CD4-positive, alpha-beta T cell (primary cell): ENCODE results near the gene ONECUT2. TPM values are rescaled to one million over a fixed set of nuclear protein-coding genes. Genes with fewer than 3 reads are reported as not detected.

ENCODE experiments used
- ATAC-seq: fragments of 200-7000 bp; cut with Tn5 transposase; one replicate; pipeline ENCODE4 v1.10.0; 2022; ENCODE audit warnings: mild to moderate bottlenecking; ENCODE audit not compliant: poor library complexity
- CTCF ChIA-PET: fragments of 350-600 bp; sonication (Branson Sonifier 250); formaldehyde crosslinking; loops from one replicate; lab custom pipeline; 2021; ENCODE audit warnings: antibody characterized with exemption, inconsistent platforms; lab: Charles Lee
- POLR2A ChIA-PET: fragments of 350-600 bp; sonication (Branson Sonifier 250); formaldehyde crosslinking; loops from one replicate; lab custom pipeline; 2021; ENCODE audit warnings: antibody characterized with exemption, inconsistent platforms; lab: Charles Lee
- DNase-seq, 14 experiments: peaks; one replicate each; pipeline ENCODE4 v3.0.0-alpha.2; 2013 to 2020; ENCODE audit warnings: mixed read lengths in 2 of 14
- H3K27ac ChIP-seq, 2 donors: one replicate each; pipeline versions ENCODE4 v1.5.1 to v1.7.0; 2013; ENCODE audit warnings: low read length in 2 of 2, low read depth in 1 of 2, mild to moderate bottlenecking in 1 of 2
- H3K27me3 ChIP-seq, 2 experiments: 1 replicate in 1 of 2; 2 replicates in 1 of 2; pipeline versions ENCODE4 v1.6.1 to v1.7.0; 2013; ENCODE audit warnings: low read length in 2 of 2, control low read depth in 1 of 2, mild to moderate bottlenecking in 1 of 2, moderate library complexity in 1 of 2; ENCODE audit not compliant: insufficient read depth in 2 of 2, control insufficient read depth in 1 of 2
- H3K36me3 ChIP-seq: one replicate; pipeline ENCODE4 v1.6.1; 2013; ENCODE audit warnings: low read length, control low read depth; ENCODE audit not compliant: insufficient read depth
- H3K4me1 ChIP-seq: one replicate; pipeline ENCODE4 v1.6.1; 2013; ENCODE audit warnings: low read length, control low read depth; ENCODE audit not compliant: insufficient read depth
- H3K4me3 ChIP-seq: one replicate; pipeline ENCODE4 v1.5.1; 2013; ENCODE audit warnings: mild to moderate bottlenecking, low read length, moderate library complexity
- H3K9me3 ChIP-seq, 2 experiments: 1 replicate in 1 of 2; 2 replicates in 1 of 2; pipeline versions ENCODE4 v1.6.1 to v1.7.0; 2013; ENCODE audit warnings: low read length in 2 of 2, mild to moderate bottlenecking in 2 of 2, control low read depth in 1 of 2, moderate library complexity in 1 of 2; ENCODE audit not compliant: control insufficient read depth in 1 of 2, insufficient read depth in 1 of 2
- H3K27ac Mint-ChIP-seq: one replicate; pipeline ENCODE4 v1.8.0; 2020; ENCODE audit warnings: mixed read lengths
- H3K27me3 Mint-ChIP-seq: one replicate; pipeline ENCODE4 v1.8.0; 2021; ENCODE audit warnings: mixed read lengths
- H3K36me3 Mint-ChIP-seq: one replicate; pipeline ENCODE4 v1.8.0; 2021; ENCODE audit warnings: low read depth, mixed read lengths
- H3K4me1 Mint-ChIP-seq: one replicate; pipeline ENCODE4 v1.8.0; 2021; ENCODE audit warnings: low read depth, mixed read lengths
- H3K4me3 Mint-ChIP-seq: one replicate; pipeline ENCODE4 v1.8.0; 2020; ENCODE audit warnings: mild to moderate bottlenecking, mixed read lengths
- H3K9me3 Mint-ChIP-seq: one replicate; pipeline ENCODE4 v1.8.0; 2020; ENCODE audit warnings: mixed read lengths
- CTCF ChIP-seq: fragments of 200-600 bp; IDR thresholded peaks from one replicate; pipeline ENCODE4 v1.8.0; 2022; ENCODE audit warnings: antibody characterized with exemption, mild to moderate bottlenecking
- intact Hi-C, 2 experiments: fragments of 100-400 bp; cut with DNase I in 1 of 2; cut with micrococcal nuclease in 1 of 2; formaldehyde crosslinking; loops; one replicate each; pipeline versions ENCODE4 v1.15.1 to v1.9.0; 2023 to 2025; cut with DNase I, micrococcal nuclease
- total RNA-seq, 174 experiments: library from RNA in 2 of 174; stranded (reverse) in 2 of 174; gene quantifications; one replicate each; pipeline ENCODE4 v1.2.3 and lab custom pipeline; 2021 to 2026

The ONECUT2 gene
- total RNA-seq, 2 experiments from 2014 or later, result not detected

GRCh38 chr18:57438743-57439608 lies 3.8 kb downstream of the ONECUT2 start:
- peaks cover 46% of the 10 kb centered on the region for H3K4me1 Mint-ChIP-seq
- peaks cover 80 to 90% of the 10 kb centered on the region in 2 experiments for H3K27me3 ChIP-seq
- H3K9me3 Mint-ChIP-seq, result no peaks in the 10 kb centered on the region
- no peaks in the 10 kb centered on the region for H3K36me3 ChIP-seq
- H3K4me3 ChIP-seq, result no peak overlapping the region
- peaks cover 0 to 67% of the 10 kb centered on the region in 2 experiments for H3K9me3 ChIP-seq
- intact Hi-C loops, result no loop called here
- DNase-seq, result no peak
- H3K36me3 Mint-ChIP-seq, result no peaks in the 10 kb centered on the region
- CTCF ChIA-PET, result no interaction called here
- no peak overlapping the region for H3K27ac ChIP-seq
- H3K27ac Mint-ChIP-seq, result no peak overlapping the region
- POLR2A ChIA-PET, result no interaction called here
- ATAC-seq, result no peak
- no peak for TF ChIP-seq CTCF
- peak overlapping the region; percentile 66 for H3K4me3 Mint-ChIP-seq
- peaks cover 37% of the 10 kb centered on the region for H3K4me1 ChIP-seq
- H3K27me3 Mint-ChIP-seq, result peaks cover 89% of the 10 kb centered on the region

- Mint-ChIP-seq H3K9me3 (no peaks in the 10 kb centered on the region), H3K27ac (no peak overlapping the region), H3K36me3 (no peaks in the 10 kb centered on the region), H3K4me3 (peak overlapping the region; percentile 15), H3K27me3 (peaks cover 89% of the 10 kb centered on the region), H3K4me1 (peaks cover 40% of the 10 kb centered on the region)
- CTCF ChIA-PET, result no interaction called here
- Histone ChIP-seq H3K4me1 (peaks cover 33% of the 10 kb centered on the region), H3K27me3 (peaks cover 80 to 86% of the 10 kb centered on the region in 2 experiments), H3K36me3 (no peaks in the 10 kb centered on the region), H3K9me3 (peaks cover 0 to 65% of the 10 kb centered on the region in 2 experiments), H3K27ac (no peak overlapping the region), H3K4me3 (no peak overlapping the region)
- TF ChIP-seq CTCF, result no peak
- intact Hi-C loops, result no loop called here
- DNase-seq (no peak), ATAC-seq (no peak)
- POLR2A ChIA-PET, result no interaction called here
These were observed 4.4 kb downstream of the ONECUT2 start for GRCh38 chr18:57439609-57439968.

- Histone ChIP-seq H3K27ac (no peak overlapping the region), H3K9me3 (peaks cover 0 to 62% of the 10 kb centered on the region in 2 experiments), H3K36me3 (no peaks in the 10 kb centered on the region), H3K4me3 (no peak overlapping the region), H3K27me3 (peaks cover 80 to 85% of the 10 kb centered on the region in 2 experiments), H3K4me1 (peaks cover 29% of the 10 kb centered on the region)
- Mint-ChIP-seq H3K4me3 (peak overlapping the region; percentile 15), H3K27ac (no peak overlapping the region), H3K4me1 (peaks cover 37% of the 10 kb centered on the region), H3K9me3 (no peaks in the 10 kb centered on the region), H3K27me3 (peaks cover 89% of the 10 kb centered on the region), H3K36me3 (no peaks in the 10 kb centered on the region)
- POLR2A ChIA-PET, result no interaction called here
- TF ChIP-seq CTCF, result no peak
- DNase-seq (no peak), ATAC-seq (no peak)
- intact Hi-C loops, result no loop called here
- CTCF ChIA-PET, result no interaction called here
These were observed 4.8 kb downstream of the ONECUT2 start for GRCh38 chr18:57439985-57440330.
